ENCODE measurements around the gene WDR33. TPM values are rescaled to one million over a fixed set of nuclear protein-coding genes. Genes with fewer than 3 reads are reported as not detected.
"Not testable (repeated sequence)": the region's sequence is repeated elsewhere in the genome, so short reads cannot be mapped to it uniquely, and the experiment has no call there.

The WDR33 gene
- total and polyA plus RNA-seq, 5 donors from 2014 or later, result 31.5 to 71.4 (median 36.3) TPM

GRCh38 chr2:127844973-127845372 lies 34.0 kb upstream of the WDR33 start:
- no peaks in the 10 kb centered on the region for H3K27me3 Mint-ChIP-seq
- no peak overlapping the region for H3K27ac Mint-ChIP-seq
- Histone ChIP-seq H3K27me3 (ENCODE audit: control insufficient read depth, insufficient read depth, low read length) (no peaks in the 10 kb centered on the region), H3K4me1 (ENCODE audit: control insufficient read depth, insufficient read depth, low read length, poor library complexity, severe bottlenecking) (no peaks in the 10 kb centered on the region), H3K9me3 (ENCODE audit: control insufficient read depth in 2 of 2, low read length in 2 of 2) (no peaks in the 10 kb centered on the region), H3K36me3 (ENCODE audit: control insufficient read depth, insufficient read depth, low read length) (peaks cover 45% of the 10 kb centered on the region), H3K4me3 (ENCODE audit: low read depth, low read length) (no peak overlapping the region), H3K27ac (ENCODE audit: insufficient read depth, low read length, poor library complexity, severe bottlenecking) (no peak overlapping the region)
- no peak for DNase-seq
- no peaks in the 10 kb centered on the region for H3K9me3 Mint-ChIP-seq
- H3K4me3 Mint-ChIP-seq, result no peak overlapping the region
- H3K4me1 Mint-ChIP-seq, result peaks cover 2 to 17% (median 5%) of the 10 kb centered on the region in 4 donors
- no peak for ATAC-seq (ENCODE audit: low read depth in 2 of 2)
- H3K36me3 Mint-ChIP-seq, result peaks cover 20% of the 10 kb centered on the region

- peaks cover 10% of the 10 kb centered on the region for H3K36me3 Mint-ChIP-seq
- ATAC-seq (ENCODE audit: low read depth in 2 of 2), result no peak
- peaks cover 33% of the 10 kb centered on the region for H3K36me3 ChIP-seq (ENCODE audit: control insufficient read depth, insufficient read depth, low read length)
- no peaks in the 10 kb centered on the region for H3K9me3 Mint-ChIP-seq
- no peak overlapping the region for H3K4me3 ChIP-seq (ENCODE audit: low read depth, low read length)
- H3K27ac Mint-ChIP-seq, result no peak overlapping the region
- H3K4me1 ChIP-seq (ENCODE audit: control insufficient read depth, insufficient read depth, low read length, poor library complexity, severe bottlenecking), result no peaks in the 10 kb centered on the region
- H3K27me3 Mint-ChIP-seq, result no peaks in the 10 kb centered on the region
- DNase-seq, result no peak
- no peaks in the 10 kb centered on the region for H3K9me3 ChIP-seq (ENCODE audit: control insufficient read depth in 2 of 2, low read length in 2 of 2)
- H3K27ac ChIP-seq (ENCODE audit: insufficient read depth, low read length, poor library complexity, severe bottlenecking), result no peak overlapping the region
- no peak overlapping the region for H3K4me3 Mint-ChIP-seq
- peaks cover 0 to 12% (median 3%) of the 10 kb centered on the region in 4 donors for H3K4me1 Mint-ChIP-seq
- H3K27me3 ChIP-seq (ENCODE audit: control insufficient read depth, insufficient read depth, low read length), result no peaks in the 10 kb centered on the region
Observed at GRCh38 chr2:127843677-127844076, 32.7 kb upstream of the WDR33 start.

- no peak overlapping the region for H3K4me3 Mint-ChIP-seq
- H3K27me3 ChIP-seq (ENCODE audit: control insufficient read depth, insufficient read depth, low read length), result no peaks in the 10 kb centered on the region
- H3K27ac ChIP-seq (ENCODE audit: insufficient read depth, low read length, poor library complexity, severe bottlenecking), result no peak overlapping the region
- no peak overlapping the region for H3K27ac Mint-ChIP-seq
- no peaks in the 10 kb centered on the region for H3K9me3 ChIP-seq (ENCODE audit: control insufficient read depth in 2 of 2, low read length in 2 of 2)
- ATAC-seq (ENCODE audit: low read depth in 2 of 2), result no peak
- H3K9me3 Mint-ChIP-seq, result no peaks in the 10 kb centered on the region
- H3K36me3 ChIP-seq (ENCODE audit: control insufficient read depth, insufficient read depth, low read length), result peaks cover 15% of the 10 kb centered on the region
- peaks cover 0 to 12% (median 3%) of the 10 kb centered on the region in 4 donors for H3K4me1 Mint-ChIP-seq
- H3K4me3 ChIP-seq (ENCODE audit: low read depth, low read length), result no peak overlapping the region
- DNase-seq, result no peak
- H3K27me3 Mint-ChIP-seq, result peaks cover 5% of the 10 kb centered on the region
- peaks cover 5% of the 10 kb centered on the region for H3K36me3 Mint-ChIP-seq
- no peaks in the 10 kb centered on the region for H3K4me1 ChIP-seq (ENCODE audit: control insufficient read depth, insufficient read depth, low read length, poor library complexity, severe bottlenecking)
Observed at GRCh38 chr2:127841466-127842178, 30.7 kb upstream of the WDR33 start.

GRCh38 chr2:127840893-127841292 lies 29.9 kb upstream of the WDR33 start:
- peaks cover 4% of the 10 kb centered on the region for H3K36me3 Mint-ChIP-seq
- peaks cover 0 to 12% (median 2%) of the 10 kb centered on the region in 4 donors for H3K4me1 Mint-ChIP-seq
- Histone ChIP-seq H3K9me3 (ENCODE audit: control insufficient read depth in 2 of 2, low read length in 2 of 2) (no peaks in the 10 kb centered on the region), H3K4me3 (ENCODE audit: low read depth, low read length) (no peak overlapping the region), H3K27ac (ENCODE audit: insufficient read depth, low read length, poor library complexity, severe bottlenecking) (no peak overlapping the region), H3K4me1 (ENCODE audit: control insufficient read depth, insufficient read depth, low read length, poor library complexity, severe bottlenecking) (no peaks in the 10 kb centered on the region), H3K36me3 (ENCODE audit: control insufficient read depth, insufficient read depth, low read length) (peaks cover 10% of the 10 kb centered on the region), H3K27me3 (ENCODE audit: control insufficient read depth, insufficient read depth, low read length) (no peaks in the 10 kb centered on the region)
- H3K9me3 Mint-ChIP-seq, result no peaks in the 10 kb centered on the region
- ATAC-seq (ENCODE audit: low read depth in 2 of 2) (no peak), DNase-seq (no peak)
- no peak overlapping the region for H3K27ac Mint-ChIP-seq
- H3K4me3 Mint-ChIP-seq, result no peak overlapping the region
- H3K27me3 Mint-ChIP-seq, result peaks cover 5% of the 10 kb centered on the region

GRCh38 chr2:127834951-127835350 lies 24.0 kb upstream of the WDR33 start:
- Histone ChIP-seq H3K27ac (ENCODE audit: insufficient read depth, low read length, poor library complexity, severe bottlenecking) (no peak overlapping the region), H3K9me3 (ENCODE audit: control insufficient read depth in 2 of 2, low read length in 2 of 2) (no peaks in the 10 kb centered on the region), H3K4me1 (ENCODE audit: control insufficient read depth, insufficient read depth, low read length, poor library complexity, severe bottlenecking) (peaks cover 9% of the 10 kb centered on the region), H3K27me3 (ENCODE audit: control insufficient read depth, insufficient read depth, low read length) (no peaks in the 10 kb centered on the region), H3K4me3 (ENCODE audit: low read depth, low read length) (no peak overlapping the region), H3K36me3 (ENCODE audit: control insufficient read depth, insufficient read depth, low read length) (no peaks in the 10 kb centered on the region)
- Mint-ChIP-seq H3K36me3 (no peaks in the 10 kb centered on the region), H3K4me1 (peaks cover 0 to 11% (median 5%) of the 10 kb centered on the region in 4 donors), H3K27ac (no peak overlapping the region), H3K4me3 (no peak overlapping the region), H3K9me3 (peaks cover 0 to 2% (median 0%) of the 10 kb centered on the region in 7 donors), H3K27me3 (peaks cover 14% of the 10 kb centered on the region)
- ATAC-seq (ENCODE audit: low read depth in 2 of 2) (no peak), DNase-seq (no peak)

- Mint-ChIP-seq H3K36me3 (no peaks in the 10 kb centered on the region), H3K27ac (peak overlapping the region; percentile 58 to 85 (median 84)), H3K4me1 (peaks cover 12 to 31% (median 23%) of the 10 kb centered on the region in 4 donors), H3K9me3 (peaks cover 0 to 10% (median 2%) of the 10 kb centered on the region in 7 donors), H3K27me3 (peaks cover 8% of the 10 kb centered on the region), H3K4me3 (peak overlapping the region in 3 of 4 donors; percentile 26 to 32 (median 31))
- no peaks in the 10 kb centered on the region for H3K9me3 ChIP-seq (ENCODE audit: control insufficient read depth in 2 of 2, low read length in 2 of 2)
- H3K4me1 ChIP-seq (ENCODE audit: control insufficient read depth, insufficient read depth, low read length, poor library complexity, severe bottlenecking), result peaks cover 20% of the 10 kb centered on the region
- H3K4me3 ChIP-seq (ENCODE audit: low read depth, low read length), result peak overlapping the region; percentile 27
- ATAC-seq (ENCODE audit: low read depth in 2 of 2) (peak; percentile 87 to 93), DNase-seq (peak; percentile 20 to 87 (median 66))
- no peaks in the 10 kb centered on the region for H3K27me3 ChIP-seq (ENCODE audit: control insufficient read depth, insufficient read depth, low read length)
- H3K36me3 ChIP-seq (ENCODE audit: control insufficient read depth, insufficient read depth, low read length), result no peaks in the 10 kb centered on the region
- peak overlapping the region; percentile 65 for H3K27ac ChIP-seq (ENCODE audit: insufficient read depth, low read length, poor library complexity, severe bottlenecking)
Observed at GRCh38 chr2:127829845-127830246, 18.9 kb upstream of the WDR33 start.

- Mint-ChIP-seq H3K9me3 (peaks cover 0 to 10% (median 2%) of the 10 kb centered on the region in 7 donors), H3K4me1 (peaks cover 12 to 31% (median 23%) of the 10 kb centered on the region in 4 donors)
- H3K4me3 ChIP-seq (ENCODE audit: low read depth, low read length); H3K36me3 ChIP-seq (ENCODE audit: control insufficient read depth, insufficient read depth, low read length); H3K9me3 ChIP-seq (ENCODE audit: control insufficient read depth in 2 of 2, low read length in 2 of 2); H3K4me3 Mint-ChIP-seq; H3K27ac ChIP-seq (ENCODE audit: insufficient read depth, low read length, poor library complexity, severe bottlenecking); DNase-seq; ATAC-seq (ENCODE audit: low read depth in 2 of 2); H3K27ac Mint-ChIP-seq; H3K36me3 Mint-ChIP-seq; H3K27me3 ChIP-seq (ENCODE audit: control insufficient read depth, insufficient read depth, low read length); H3K27me3 Mint-ChIP-seq: not testable (repeated sequence)
- H3K4me1 ChIP-seq (ENCODE audit: control insufficient read depth, insufficient read depth, low read length, poor library complexity, severe bottlenecking), result peaks cover 20% of the 10 kb centered on the region
Observed at GRCh38 chr2:127826708-127827107, 15.7 kb upstream of the WDR33 start.

GRCh38 chr2:127826047-127826446 lies 15.1 kb upstream of the WDR33 start:
- Mint-ChIP-seq H3K27ac (no peak overlapping the region), H3K4me3 (no peak overlapping the region), H3K36me3 (no peaks in the 10 kb centered on the region), H3K27me3 (no peaks in the 10 kb centered on the region), H3K4me1 (peaks cover 12 to 30% (median 22%) of the 10 kb centered on the region in 4 donors), H3K9me3 (peaks cover 0 to 14% (median 2%) of the 10 kb centered on the region in 7 donors)
- H3K36me3 ChIP-seq (ENCODE audit: control insufficient read depth, insufficient read depth, low read length), result no peaks in the 10 kb centered on the region
- no peaks in the 10 kb centered on the region for H3K27me3 ChIP-seq (ENCODE audit: control insufficient read depth, insufficient read depth, low read length)
- no peak overlapping the region for H3K27ac ChIP-seq (ENCODE audit: insufficient read depth, low read length, poor library complexity, severe bottlenecking)
- H3K4me1 ChIP-seq (ENCODE audit: control insufficient read depth, insufficient read depth, low read length, poor library complexity, severe bottlenecking), result peaks cover 20% of the 10 kb centered on the region
- peaks cover 4 to 6% of the 10 kb centered on the region in 2 experiments for H3K9me3 ChIP-seq (ENCODE audit: control insufficient read depth in 2 of 2, low read length in 2 of 2)
- DNase-seq (no peak), ATAC-seq (ENCODE audit: low read depth in 2 of 2) (no peak)
- H3K4me3 ChIP-seq (ENCODE audit: low read depth, low read length), result no peak overlapping the region
